Activated CD4-positive, CD25-positive, alpha-beta regulatory T cell treated with anti-CD3 and anti-CD28 coated beads, Interleukin-2, amount 50 U/mL, for 16 hours (primary cell): ENCODE data around the gene PGAM2.
"Not testable (repeated sequence)": the region's sequence is repeated elsewhere in the genome, so short reads cannot be mapped to it uniquely, and the experiment has no call there.

Experiments used
- DNase-seq: peaks from one replicate; pipeline ENCODE4 v3.0.0-alpha.2; 2020; ENCODE audit warnings: low read depth, low spot score

PGAM2 gene

GRCh38 chr7:44031319-44031718 lies 34.0 kb downstream of the PGAM2 start:
- DNase-seq = not testable (repeated sequence)

DNA sequence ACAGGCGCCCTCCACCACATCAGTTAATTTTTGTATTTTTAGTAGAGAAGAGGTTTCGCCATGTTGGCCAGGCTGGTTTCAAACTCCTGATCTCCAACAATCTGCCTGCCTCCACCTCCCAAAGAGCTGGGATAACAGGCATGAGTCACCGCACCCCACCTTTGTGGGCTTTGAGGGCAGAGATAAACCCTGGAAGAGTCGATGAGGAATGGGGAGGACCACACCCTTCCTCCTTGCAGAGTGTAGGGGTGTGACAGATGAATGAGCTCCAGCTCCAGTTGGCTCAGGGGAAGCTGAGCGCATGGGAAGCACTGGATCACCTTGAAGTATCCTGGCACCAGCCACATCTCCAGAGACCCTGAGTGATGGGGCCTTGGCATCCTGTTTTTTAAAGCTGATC lies 35.3 kb downstream of the PGAM2 start:
- not testable (repeated sequence) for DNase-seq

DNA sequence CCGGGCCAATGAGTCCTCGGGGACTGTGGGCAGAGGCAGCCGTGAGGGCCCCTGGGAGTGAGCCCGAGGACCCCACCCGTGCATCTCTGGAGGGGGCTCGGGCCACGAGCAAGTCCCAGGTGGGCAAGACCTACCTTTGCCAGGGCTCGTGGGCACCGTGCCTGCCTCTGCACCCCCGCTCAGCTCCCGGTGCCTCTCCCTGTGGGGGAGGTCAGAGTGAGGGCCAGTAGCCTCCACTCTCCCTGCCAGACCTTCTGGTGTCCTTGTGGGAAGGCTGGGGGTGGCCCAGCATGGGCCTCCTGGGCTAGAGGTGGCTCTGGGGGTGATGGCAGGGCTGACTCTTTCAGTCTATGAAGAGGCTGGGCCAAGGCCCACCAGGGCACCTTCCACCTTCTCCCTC lies 35.9 kb downstream of the PGAM2 start:
- DNase-seq = not testable (repeated sequence)

DNA sequence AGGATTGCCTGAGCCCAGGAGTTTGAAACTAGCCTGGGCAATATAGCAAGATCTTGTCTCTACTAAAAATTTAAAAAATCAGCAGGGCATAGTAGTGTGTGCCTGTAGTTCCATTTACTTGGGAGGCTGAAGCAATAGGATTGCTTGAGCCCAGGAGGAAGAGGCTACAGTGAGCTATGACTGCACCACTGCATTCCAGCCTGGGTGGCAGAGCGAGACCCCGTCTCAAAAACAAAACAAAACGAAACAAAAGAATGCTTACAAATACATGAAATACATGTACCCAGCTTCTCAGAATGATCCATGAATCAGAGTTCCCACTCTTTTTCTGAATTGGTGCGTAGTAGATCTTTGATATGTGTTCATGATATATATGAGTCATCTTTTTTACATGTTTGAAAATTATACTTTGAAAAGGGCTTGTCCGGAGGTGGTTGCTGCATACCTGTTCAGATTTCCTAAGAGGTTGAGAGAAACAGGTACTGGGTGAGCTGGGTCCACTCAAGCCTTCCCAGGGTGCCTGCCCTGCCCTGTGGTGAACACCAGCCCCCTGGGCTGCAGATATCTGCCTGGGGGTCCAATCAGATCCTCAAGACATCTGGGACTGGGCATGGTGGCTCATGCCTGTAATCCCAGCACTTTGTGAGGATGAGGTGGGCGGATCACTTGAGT lies 42.4 kb downstream of the PGAM2 start:
- DNase-seq = not testable (repeated sequence)

GRCh38 chr7:44022069-44022468 lies 43.3 kb downstream of the PGAM2 start:
- DNase-seq = not testable (repeated sequence)

GRCh38 chr7:44019825-44020224 lies 45.5 kb downstream of the PGAM2 start:
- not testable (repeated sequence) for DNase-seq

DNA sequence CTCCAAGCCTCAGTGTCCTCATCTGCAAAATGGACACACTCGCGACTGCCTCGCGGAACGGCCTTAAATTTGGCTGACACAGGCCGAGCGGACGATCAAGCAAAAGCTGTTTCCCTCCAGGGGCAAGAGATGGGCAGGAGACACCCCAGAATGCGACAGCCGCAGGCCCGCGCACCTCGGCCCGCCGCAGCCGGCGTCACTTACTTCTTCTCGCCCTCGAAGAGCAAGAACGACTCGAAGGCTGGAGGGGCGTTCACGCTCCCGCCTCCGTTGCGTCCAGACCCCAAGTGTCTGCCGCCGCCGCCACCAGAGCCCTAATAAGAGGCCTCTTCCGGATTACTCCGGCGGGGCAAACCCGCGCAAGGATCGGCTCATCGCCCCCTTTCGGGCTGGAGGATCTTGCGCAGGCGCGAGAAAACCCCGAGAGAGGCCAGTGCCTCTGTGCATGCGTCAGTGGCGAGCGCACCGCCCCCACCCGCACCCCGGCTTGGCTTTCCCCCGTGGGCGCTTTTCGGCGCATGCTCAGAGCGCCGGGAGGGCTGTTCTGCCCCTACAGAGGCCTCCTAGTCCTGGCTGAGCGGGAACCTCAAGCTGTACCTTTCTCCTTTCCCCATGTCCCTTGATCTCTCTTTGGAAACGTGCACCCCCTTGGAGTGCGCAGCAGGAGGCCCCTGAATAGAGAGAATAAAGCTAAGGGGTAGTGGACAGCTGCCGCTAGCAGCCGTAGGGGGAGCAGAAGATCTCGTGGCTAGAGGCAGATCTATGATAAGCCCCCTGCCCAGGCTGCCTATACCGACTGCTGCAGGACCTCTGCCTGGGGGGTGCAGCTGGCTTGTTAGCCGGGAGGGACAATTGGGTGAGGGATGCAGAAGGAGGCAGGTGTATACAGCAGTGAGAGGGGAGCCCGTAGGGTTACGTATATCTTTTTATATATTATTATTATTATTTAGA lies 46.2 kb downstream of the PGAM2 start:
- peak; percentile 99 for DNase-seq

DNA sequence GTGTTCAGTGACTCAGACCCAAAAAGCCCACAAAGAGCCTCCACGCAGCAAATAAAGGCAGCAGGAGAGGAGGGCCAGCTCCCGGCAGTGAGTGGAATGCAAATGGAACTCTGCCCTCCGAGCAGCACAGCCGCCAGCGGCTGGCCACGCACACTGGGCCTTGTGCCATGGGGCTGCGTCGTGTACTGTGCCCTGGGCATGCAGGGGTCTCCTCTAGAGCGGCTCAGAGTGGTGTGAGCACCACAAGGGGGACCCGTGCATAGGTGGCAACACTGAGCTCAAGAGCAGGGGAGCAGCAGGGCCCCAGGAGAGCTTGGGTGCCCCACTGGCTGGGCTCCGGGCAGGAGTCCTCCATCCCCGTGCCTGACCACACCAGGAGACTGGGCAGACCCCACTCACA lies 50.3 kb downstream of the PGAM2 start:
- not testable (repeated sequence) for DNase-seq
